GM21619 (cell line): Measurements from ENCODE around the gene TSKU.
"Not testable (repeated sequence)": the region's sequence is repeated elsewhere in the genome, so short reads cannot be mapped to it uniquely, and the experiment has no call there.

Experiments used
- ATAC-seq: cut with Tn5 transposase; IDR thresholded peaks from one replicate; pipeline ENCODE4 v1.9.1; 2021; ENCODE audit not compliant: unreplicated experiment

The TSKU gene

GRCh38 chr11:76787911-76788596 is 4.9 kb downstream of the TSKU start:
- ATAC-seq, result no peak

GRCh38 chr11:76788661-76789442 is 5.7 kb downstream of the TSKU start:
- ATAC-seq, result no peak

GRCh38 chr11:76789443-76789719 is 6.2 kb downstream of the TSKU start:
- no peak for ATAC-seq

- ATAC-seq, result no peak
These were observed 7.1 kb downstream of the TSKU start for GRCh38 chr11:76790251-76790650.

- not testable (repeated sequence) for ATAC-seq
These were observed 8.0 kb downstream of the TSKU start for GRCh38 chr11:76791002-76791770.

- ATAC-seq, result no peak
These were observed 8.7 kb downstream of the TSKU start for GRCh38 chr11:76791861-76792260.

- ATAC-seq, result no peak
These were observed 9.5 kb downstream of the TSKU start for GRCh38 chr11:76792505-76793264.

- no peak for ATAC-seq
These were observed 10.5 kb downstream of the TSKU start for GRCh38 chr11:76793391-76794291.

GRCh38 chr11:76794371-76795289 is 11.5 kb downstream of the TSKU start:
- ATAC-seq, result no peak

- ATAC-seq, result no peak
These were observed 12.3 kb downstream of the TSKU start for GRCh38 chr11:76795290-76795935.

GRCh38 chr11:76795936-76796441 is 12.8 kb downstream of the TSKU start:
- no peak for ATAC-seq

- ATAC-seq, result no peak
These were observed 13.5 kb downstream of the TSKU start for GRCh38 chr11:76796511-76797198.

GRCh38 chr11:76797341-76798201 is 14.4 kb downstream of the TSKU start:
- no peak for ATAC-seq

GRCh38 chr11:76798202-76798581 is 15.0 kb downstream of the TSKU start:
- ATAC-seq, result no peak

- no peak for ATAC-seq
These were observed 15.5 kb downstream of the TSKU start for GRCh38 chr11:76798671-76799065.

- ATAC-seq, result peak; percentile 71
These were observed 16.1 kb downstream of the TSKU start for GRCh38 chr11:76799066-76799804.
